ENCODE data around the gene TRUB1.

TRUB1 gene

GRCh38 chr10:114923551-114923950 lies 14.4 kb upstream of the TRUB1 start:
- Histone ChIP-seq H3K9ac (ENCODE audit: insufficient read length, low read depth) (no peak overlapping the region), H3K4me3 (ENCODE audit: insufficient read length, low read depth) (no peak overlapping the region), H3K27me3 (ENCODE audit: insufficient read depth, insufficient read length) (no peaks in the 10 kb centered on the region), H3K9me3 (ENCODE audit: insufficient read depth, low read length) (no peaks in the 10 kb centered on the region), H3K36me3 (ENCODE audit: insufficient read depth, insufficient read length, low read length) (no peaks in the 10 kb centered on the region), H3K4me1 (ENCODE audit: insufficient read depth, insufficient read length) (no peaks in the 10 kb centered on the region)
- DNase-seq (ENCODE audit: low read depth, low spot score), result no peak
- TF ChIP-seq YY1 (IDR thresholded peaks at IDR 0.05; ENCODE audit: insufficient read depth, insufficient read length) (no peak), ZNF274 (IDR thresholded peaks at IDR 0.05; ENCODE audit: low read depth, low read length) (no peak), SUZ12 (IDR thresholded peaks at IDR 0.05; ENCODE audit: extremely low read depth, insufficient read depth, insufficient read length) (no peak)

GRCh38 chr10:114925587-114926586 lies 12.1 kb upstream of the TRUB1 start:
- H3K4me3 ChIP-seq (ENCODE audit: insufficient read length, low read depth), result no peak overlapping the region
- H3K9ac ChIP-seq (ENCODE audit: insufficient read length, low read depth), result no peak overlapping the region
- no peak for DNase-seq (ENCODE audit: low read depth, low spot score)
- H3K27me3 ChIP-seq (ENCODE audit: insufficient read depth, insufficient read length), result no peaks in the 10 kb centered on the region
- H3K36me3 ChIP-seq (ENCODE audit: insufficient read depth, insufficient read length, low read length), result no peaks in the 10 kb centered on the region
- H3K9me3 ChIP-seq (ENCODE audit: insufficient read depth, low read length), result no peaks in the 10 kb centered on the region
- no peak for TF ChIP-seq SUZ12 (IDR thresholded peaks at IDR 0.05; ENCODE audit: extremely low read depth, insufficient read depth, insufficient read length)
- TF ChIP-seq ZNF274 (IDR thresholded peaks at IDR 0.05; ENCODE audit: low read depth, low read length), result no peak
- H3K4me1 ChIP-seq (ENCODE audit: insufficient read depth, insufficient read length), result no peaks in the 10 kb centered on the region

GRCh38 chr10:114928818-114929217 lies 9.2 kb upstream of the TRUB1 start:
- Histone ChIP-seq H3K4me1 (ENCODE audit: insufficient read depth, insufficient read length) (no peaks in the 10 kb centered on the region), H3K27me3 (ENCODE audit: insufficient read depth, insufficient read length) (no peaks in the 10 kb centered on the region), H3K4me3 (ENCODE audit: insufficient read length, low read depth) (no peak overlapping the region), H3K36me3 (ENCODE audit: insufficient read depth, insufficient read length, low read length) (no peaks in the 10 kb centered on the region), H3K9ac (ENCODE audit: insufficient read length, low read depth) (no peak overlapping the region), H3K9me3 (ENCODE audit: insufficient read depth, low read length) (peaks cover 13% of the 10 kb centered on the region)
- no peak for DNase-seq (ENCODE audit: low read depth, low spot score)
- TF ChIP-seq YY1 (IDR thresholded peaks at IDR 0.05; ENCODE audit: insufficient read depth, insufficient read length), result no peak
- TF ChIP-seq SUZ12 (IDR thresholded peaks at IDR 0.05; ENCODE audit: extremely low read depth, insufficient read depth, insufficient read length), result no peak
- TF ChIP-seq ZNF274 (IDR thresholded peaks at IDR 0.05; ENCODE audit: low read depth, low read length), result no peak

GRCh38 chr10:114930320-114930719 lies 7.7 kb upstream of the TRUB1 start:
- H3K4me3 ChIP-seq (ENCODE audit: insufficient read length, low read depth), result no peak overlapping the region
- H3K27me3 ChIP-seq (ENCODE audit: insufficient read depth, insufficient read length), result no peaks in the 10 kb centered on the region
- no peaks in the 10 kb centered on the region for H3K36me3 ChIP-seq (ENCODE audit: insufficient read depth, insufficient read length, low read length)
- H3K4me1 ChIP-seq (ENCODE audit: insufficient read depth, insufficient read length), result no peaks in the 10 kb centered on the region
- TF ChIP-seq YY1 (IDR thresholded peaks at IDR 0.05; ENCODE audit: insufficient read depth, insufficient read length) (no peak), SUZ12 (IDR thresholded peaks at IDR 0.05; ENCODE audit: extremely low read depth, insufficient read depth, insufficient read length) (no peak)
- H3K9ac ChIP-seq (ENCODE audit: insufficient read length, low read depth), result no peak overlapping the region
- no peak for DNase-seq (ENCODE audit: low read depth, low spot score)
- peaks cover 13% of the 10 kb centered on the region for H3K9me3 ChIP-seq (ENCODE audit: insufficient read depth, low read length)

- TF ChIP-seq YY1 (IDR thresholded peaks at IDR 0.05; ENCODE audit: insufficient read depth, insufficient read length) (no peak), SUZ12 (IDR thresholded peaks at IDR 0.05; ENCODE audit: extremely low read depth, insufficient read depth, insufficient read length) (no peak), ZNF274 (IDR thresholded peaks at IDR 0.05; ENCODE audit: low read depth, low read length) (no peak)
- no peaks in the 10 kb centered on the region for H3K36me3 ChIP-seq (ENCODE audit: insufficient read depth, insufficient read length, low read length)
- H3K9ac ChIP-seq (ENCODE audit: insufficient read length, low read depth), result no peak overlapping the region
- no peaks in the 10 kb centered on the region for H3K4me1 ChIP-seq (ENCODE audit: insufficient read depth, insufficient read length)
- H3K4me3 ChIP-seq (ENCODE audit: insufficient read length, low read depth), result no peak overlapping the region
- DNase-seq (ENCODE audit: low read depth, low spot score), result no peak
- peaks cover 13% of the 10 kb centered on the region for H3K9me3 ChIP-seq (ENCODE audit: insufficient read depth, low read length)
- no peaks in the 10 kb centered on the region for H3K27me3 ChIP-seq (ENCODE audit: insufficient read depth, insufficient read length)
These were observed 6.8 kb upstream of the TRUB1 start for GRCh38 chr10:114931072-114931679.

GRCh38 chr10:114932225-114932624 lies 5.8 kb upstream of the TRUB1 start:
- Histone ChIP-seq H3K9ac (ENCODE audit: insufficient read length, low read depth) (no peak overlapping the region), H3K4me1 (ENCODE audit: insufficient read depth, insufficient read length) (no peaks in the 10 kb centered on the region), H3K9me3 (ENCODE audit: insufficient read depth, low read length) (peaks cover 13% of the 10 kb centered on the region), H3K27me3 (ENCODE audit: insufficient read depth, insufficient read length) (no peaks in the 10 kb centered on the region), H3K36me3 (ENCODE audit: insufficient read depth, insufficient read length, low read length) (no peaks in the 10 kb centered on the region), H3K4me3 (ENCODE audit: insufficient read length, low read depth) (no peak overlapping the region)
- no peak for DNase-seq (ENCODE audit: low read depth, low spot score)
- no peak for TF ChIP-seq SUZ12 (IDR thresholded peaks at IDR 0.05; ENCODE audit: extremely low read depth, insufficient read depth, insufficient read length)
- TF ChIP-seq ZNF274 (IDR thresholded peaks at IDR 0.05; ENCODE audit: low read depth, low read length), result no peak
- no peak for TF ChIP-seq YY1 (IDR thresholded peaks at IDR 0.05; ENCODE audit: insufficient read depth, insufficient read length)

GRCh38 chr10:114932945-114933344 lies 5.0 kb upstream of the TRUB1 start:
- H3K4me3 ChIP-seq (ENCODE audit: insufficient read length, low read depth), result no peak overlapping the region
- no peaks in the 10 kb centered on the region for H3K36me3 ChIP-seq (ENCODE audit: insufficient read depth, insufficient read length, low read length)

More at GRCh38 chr10:114932945-114933344, 5.0 kb upstream of the TRUB1 start:
- Histone ChIP-seq H3K9ac (ENCODE audit: insufficient read length, low read depth) (no peak overlapping the region), H3K4me1 (ENCODE audit: insufficient read depth, insufficient read length) (no peaks in the 10 kb centered on the region), H3K9me3 (ENCODE audit: insufficient read depth, low read length) (peaks cover 13% of the 10 kb centered on the region), H3K27me3 (ENCODE audit: insufficient read depth, insufficient read length) (no peaks in the 10 kb centered on the region)
- TF ChIP-seq SUZ12 (IDR thresholded peaks at IDR 0.05; ENCODE audit: extremely low read depth, insufficient read depth, insufficient read length) (no peak), ZNF274 (IDR thresholded peaks at IDR 0.05; ENCODE audit: low read depth, low read length) (no peak), YY1 (IDR thresholded peaks at IDR 0.05; ENCODE audit: insufficient read depth, insufficient read length) (no peak)
- DNase-seq (ENCODE audit: low read depth, low spot score), result no peak
